GM10847 (cell line): ENCODE measurements around the gene MORN1.

Experiments used
- POLR2A ChIP-seq: IDR thresholded peaks from 2 replicates; pipeline ENCODE4 v1.6.1; 2011; ENCODE audit not compliant: insufficient read length; ENCODE audit errors: extremely low read depth

The MORN1 gene

DNA sequence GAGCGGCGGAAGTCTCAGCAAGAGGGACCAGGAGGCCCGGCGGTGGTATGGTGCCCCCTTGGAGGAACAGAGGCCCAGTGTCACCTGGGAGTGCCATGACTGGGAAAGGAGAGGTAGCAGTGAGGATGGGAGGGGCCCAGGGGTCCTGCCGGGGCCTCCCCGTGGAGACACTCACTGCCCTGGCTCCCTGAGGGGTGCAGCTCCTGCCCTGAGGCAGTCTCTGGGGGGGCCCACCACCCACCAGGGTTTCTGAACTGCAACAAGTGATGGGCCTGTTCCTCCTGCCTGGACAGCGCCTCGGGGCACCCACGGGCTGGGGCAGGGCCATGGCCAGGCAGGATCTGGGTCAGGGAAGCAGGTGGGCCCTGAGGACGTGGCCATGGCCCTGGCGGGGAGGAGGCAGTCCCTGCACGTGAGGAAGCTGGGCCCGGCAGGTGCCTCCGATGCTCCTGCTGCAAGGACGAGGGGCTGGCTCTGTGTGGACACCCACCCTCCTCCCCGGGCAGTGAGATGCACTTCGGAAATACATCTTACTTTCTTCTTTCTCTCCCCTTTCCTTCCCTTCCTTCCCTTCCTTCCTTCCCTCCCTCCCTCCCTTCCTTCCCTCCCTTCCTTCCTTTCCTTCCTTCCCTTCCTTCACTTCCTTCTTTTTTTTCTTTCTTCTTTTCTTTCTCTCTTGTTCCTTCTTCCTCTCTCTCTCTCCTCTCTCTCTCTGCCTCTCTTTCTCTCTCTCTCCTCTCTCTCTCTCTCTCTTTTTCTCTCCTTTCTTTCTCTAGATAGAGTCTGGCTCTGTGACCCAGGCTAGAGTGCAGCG, 66.6 kb downstream of the MORN1 start:
- TF ChIP-seq POLR2A: no peak

DNA sequence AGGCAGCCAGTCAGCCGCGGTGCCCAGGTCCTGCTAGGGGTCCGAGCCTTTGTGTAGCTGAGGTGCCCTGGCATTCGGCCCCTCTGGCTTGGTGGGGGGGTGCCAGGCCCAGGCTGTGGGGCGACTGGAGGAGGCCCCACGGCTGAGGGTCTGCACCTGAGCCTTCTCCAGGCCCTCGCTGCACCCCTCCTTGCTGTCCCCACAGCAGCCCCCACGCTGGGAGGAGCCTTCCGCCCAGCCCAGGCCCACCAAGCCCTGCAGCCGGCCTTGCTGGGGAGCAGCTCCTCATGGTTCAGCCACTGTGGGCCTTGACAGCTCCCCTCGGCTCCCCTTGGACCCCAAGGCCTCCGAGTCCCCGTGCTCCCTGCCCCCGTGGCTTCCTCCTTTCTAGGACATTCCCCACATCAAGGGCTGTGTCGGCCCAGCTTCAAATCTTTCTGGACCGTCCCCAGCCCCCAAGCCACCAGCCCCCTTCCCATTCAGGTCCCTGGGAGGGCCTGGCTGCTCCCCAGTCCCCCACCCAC, 67.8 kb downstream of the MORN1 start:
- no peak for TF ChIP-seq POLR2A

DNA sequence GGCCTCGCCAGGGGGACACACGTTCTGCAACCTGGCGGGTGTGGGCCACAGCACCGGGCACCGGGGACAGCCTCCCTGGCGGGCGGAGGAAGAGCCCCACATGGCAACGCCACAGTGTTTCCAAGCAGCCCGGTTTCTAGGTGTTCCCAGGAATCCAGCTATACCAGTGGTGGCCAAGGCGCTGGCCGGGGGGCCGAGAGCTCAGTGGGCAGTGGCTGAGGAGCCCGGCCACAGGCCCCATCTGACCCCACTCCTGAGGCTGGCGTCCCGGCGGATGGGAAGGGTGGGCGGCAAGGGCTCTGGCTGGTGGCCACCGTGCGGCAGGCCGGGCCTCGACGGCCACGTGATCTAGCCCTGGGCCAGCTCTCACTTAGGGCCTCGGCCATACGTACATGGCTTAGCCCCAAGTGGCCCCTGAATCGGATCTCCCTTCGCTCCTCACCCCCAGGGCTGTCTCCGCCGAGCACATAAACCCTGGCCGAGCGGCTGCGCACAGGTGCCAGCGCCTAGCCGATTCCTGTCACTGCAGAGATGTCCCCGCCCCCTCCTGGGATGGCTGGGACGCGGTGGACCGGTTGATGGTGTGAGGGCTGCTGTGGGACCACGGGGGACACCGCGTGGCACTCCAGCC, 68.7 kb downstream of the MORN1 start:
- no peak for TF ChIP-seq POLR2A

GRCh38 chr1:2322065-2322571, 69.2 kb downstream of the MORN1 start:
- TF ChIP-seq POLR2A: no peak

- no peak for TF ChIP-seq POLR2A
Observed at GRCh38 chr1:2320760-2321667, 70.3 kb downstream of the MORN1 start.

DNA sequence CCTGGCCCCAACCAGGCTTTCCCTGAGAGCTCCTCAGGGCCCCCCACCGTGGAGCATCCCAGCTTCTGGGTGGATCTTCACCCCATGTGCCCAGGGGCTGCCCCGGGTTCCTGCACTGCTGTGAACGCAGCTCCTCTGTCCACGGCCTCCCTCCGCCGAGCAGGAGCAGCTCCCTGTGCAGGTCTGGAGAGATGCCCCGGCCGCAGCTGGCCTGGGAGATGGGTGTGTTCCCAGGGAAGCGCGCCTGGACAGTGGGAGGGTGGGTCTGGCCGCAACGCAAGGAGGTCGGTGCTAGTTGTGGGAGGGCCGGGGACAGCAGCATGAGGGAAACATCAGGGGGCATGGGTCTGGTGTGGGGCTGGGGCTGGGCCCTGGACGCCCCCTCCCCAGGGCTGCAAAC, 71.3 kb downstream of the MORN1 start:
- TF ChIP-seq POLR2A: no peak

- TF ChIP-seq POLR2A: no peak
Observed at GRCh38 chr1:2319291-2319690, 72.1 kb downstream of the MORN1 start.

DNA sequence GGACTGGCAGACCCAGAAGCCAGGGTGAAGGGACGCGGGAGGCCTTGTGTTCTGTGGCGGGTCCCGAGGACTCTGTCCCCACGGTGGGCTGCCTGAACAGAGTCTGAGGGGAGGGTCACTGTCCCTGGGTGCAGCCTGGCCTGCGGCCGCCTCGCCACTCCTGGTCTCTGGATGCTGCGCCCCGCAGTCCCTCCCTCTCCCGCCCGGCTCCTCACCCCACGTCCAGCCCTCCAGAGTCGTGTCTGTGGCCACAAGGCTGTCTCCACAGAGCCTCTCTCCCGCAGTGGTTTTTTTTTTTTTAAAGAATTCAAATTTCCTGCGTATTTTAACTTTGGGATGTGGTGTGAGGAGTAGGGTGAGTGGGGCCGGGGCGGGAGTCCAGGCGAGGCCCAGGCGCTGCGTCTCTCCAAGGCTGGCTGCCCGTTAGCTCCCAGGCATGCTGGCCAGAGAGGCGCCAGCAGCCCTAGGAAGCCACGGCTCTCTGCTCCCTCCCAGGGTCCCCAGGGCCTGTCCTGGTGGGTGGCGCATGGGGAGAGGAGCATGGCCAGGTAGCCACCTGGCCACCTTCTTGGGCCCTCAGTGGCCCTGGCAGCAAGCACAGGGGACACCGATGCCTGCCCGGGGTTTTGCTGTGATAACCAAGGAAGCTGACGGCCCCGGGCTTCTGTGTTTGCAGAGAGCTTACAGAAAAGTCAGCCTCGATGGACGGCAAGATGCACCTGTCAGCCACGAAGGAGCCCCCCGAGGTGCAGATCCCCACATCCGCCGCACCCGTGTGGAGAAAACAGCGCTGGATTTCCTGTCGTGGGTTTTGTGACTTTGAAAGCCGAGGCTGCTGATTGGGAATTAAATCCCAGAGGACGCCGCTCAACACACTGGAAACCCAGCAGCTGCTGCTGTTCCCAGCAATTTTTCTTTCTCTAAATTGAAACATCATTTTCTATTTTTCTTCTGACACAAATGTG, 72.8 kb downstream of the MORN1 start:
- no peak for TF ChIP-seq POLR2A

GRCh38 chr1:2317230-2318065, 73.9 kb downstream of the MORN1 start:
- no peak for TF ChIP-seq POLR2A

GRCh38 chr1:2316451-2316961, 74.8 kb downstream of the MORN1 start:
- no peak for TF ChIP-seq POLR2A

DNA sequence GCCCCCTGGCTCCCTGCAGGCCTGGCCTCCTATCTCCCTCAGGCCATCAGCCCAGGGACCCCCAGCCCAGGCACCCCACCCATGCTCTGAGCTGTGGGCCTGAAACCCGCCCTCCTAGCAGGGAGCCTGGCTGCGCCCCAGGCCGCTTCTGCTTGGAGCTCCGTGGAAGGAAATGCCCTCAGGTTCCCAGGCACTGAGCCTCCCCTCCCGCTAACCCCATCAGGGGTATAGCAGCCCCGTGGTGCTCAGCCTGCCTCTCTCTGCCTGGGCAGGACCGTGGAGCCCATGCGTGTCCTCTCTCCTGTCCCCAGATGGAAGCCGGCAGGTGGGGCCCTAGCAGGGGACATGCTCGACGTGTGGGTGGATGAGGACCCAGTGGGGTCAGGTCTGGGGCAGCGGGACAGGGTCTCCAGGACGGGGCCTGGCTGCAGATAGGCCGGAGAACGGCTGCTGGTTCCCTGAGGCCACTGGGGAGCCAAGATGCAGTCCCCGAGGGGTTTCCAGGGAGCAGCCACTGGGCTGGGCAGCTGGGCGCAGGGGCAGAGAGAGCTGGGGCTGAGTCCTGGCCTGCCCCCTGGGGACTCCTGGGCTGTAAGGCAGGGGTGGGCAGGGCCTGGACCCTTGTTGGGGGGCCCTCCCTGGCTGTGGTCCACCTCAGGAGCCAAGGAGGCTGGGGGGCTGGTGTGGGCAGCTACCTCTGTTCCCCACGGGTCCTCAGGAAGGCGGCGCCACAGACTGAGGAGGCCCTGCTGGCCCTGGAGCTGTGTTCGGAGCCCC, 75.5 kb downstream of the MORN1 start:
- TF ChIP-seq POLR2A: no peak
